ENCODE measurements around the gene COBL.
"Not testable (repeated sequence)": the region's sequence is repeated elsewhere in the genome, so short reads cannot be mapped to it uniquely, and the experiment has no call there.

Gene COBL

DNA sequence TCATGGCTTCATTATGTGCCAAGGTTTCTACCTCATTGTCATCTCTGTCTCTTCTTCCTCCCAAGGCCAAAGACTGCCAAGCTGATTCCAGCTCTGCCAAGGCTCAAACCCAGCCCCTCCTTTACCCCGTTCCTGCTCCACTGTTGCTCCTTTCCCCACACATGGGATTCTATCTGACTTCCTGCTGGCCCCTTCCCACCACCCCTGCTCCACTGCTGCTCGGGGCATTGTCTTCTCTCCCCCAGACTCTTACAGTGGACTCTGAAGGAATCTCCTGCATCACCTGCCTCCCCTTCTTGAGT is 86.3 kb downstream of the COBL start:
- FAIRE-seq: no peak

DNA sequence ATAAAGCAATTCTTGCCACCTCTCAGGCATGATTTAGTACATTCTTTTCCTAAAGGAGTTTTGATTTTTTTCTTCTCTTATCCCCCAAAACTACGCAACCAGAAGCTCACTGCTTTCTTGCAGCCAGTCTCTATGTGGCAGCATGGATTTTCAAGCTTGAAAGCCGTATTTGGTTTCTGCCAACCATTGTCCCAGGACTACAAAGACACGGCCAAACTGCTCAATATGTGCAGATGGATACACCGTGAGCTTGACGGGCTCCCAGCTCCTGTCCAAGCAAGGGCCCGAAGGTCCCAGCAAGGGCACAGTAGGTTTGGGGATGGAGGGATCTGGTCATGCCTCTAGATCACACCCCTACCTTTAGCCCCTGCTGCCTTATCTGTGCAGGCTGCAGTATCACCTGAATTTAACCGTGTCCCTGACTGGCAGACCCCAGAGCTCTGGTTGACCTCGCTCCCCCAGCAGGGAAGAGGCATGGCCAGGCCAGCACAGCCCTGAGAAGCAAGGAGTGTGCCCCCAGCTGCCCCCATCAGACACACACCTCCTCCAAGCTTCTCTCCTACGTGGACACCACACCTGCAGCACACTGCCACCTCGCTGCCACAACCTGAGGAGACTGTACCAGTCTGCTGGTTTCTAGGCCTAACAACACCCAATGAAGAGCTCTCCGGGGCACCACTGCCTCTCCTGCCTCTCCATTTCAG is 86.8 kb downstream of the COBL start:
- no peak for FAIRE-seq

DNA sequence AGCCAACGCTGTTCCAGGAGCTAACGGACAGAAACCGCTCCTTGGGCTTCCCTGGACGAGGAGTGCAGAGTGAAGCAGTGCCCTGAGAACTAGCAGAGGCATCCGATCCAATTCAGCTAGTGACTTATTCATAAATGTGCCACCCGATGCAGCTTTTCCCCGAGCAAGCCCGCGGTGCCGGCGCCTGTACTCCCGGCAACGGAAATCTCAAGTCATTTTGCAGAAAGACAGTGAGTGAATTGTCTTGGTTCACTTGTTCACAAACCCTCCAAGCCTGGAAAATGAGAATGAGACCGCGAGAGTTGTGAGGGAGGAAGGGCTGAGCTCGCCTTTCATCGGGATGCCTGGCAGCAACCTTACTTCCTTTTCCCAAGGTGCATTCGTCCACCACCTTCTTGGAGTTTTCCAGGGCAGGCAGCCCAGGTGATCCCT is 87.5 kb downstream of the COBL start:
- no peak for FAIRE-seq

DNA sequence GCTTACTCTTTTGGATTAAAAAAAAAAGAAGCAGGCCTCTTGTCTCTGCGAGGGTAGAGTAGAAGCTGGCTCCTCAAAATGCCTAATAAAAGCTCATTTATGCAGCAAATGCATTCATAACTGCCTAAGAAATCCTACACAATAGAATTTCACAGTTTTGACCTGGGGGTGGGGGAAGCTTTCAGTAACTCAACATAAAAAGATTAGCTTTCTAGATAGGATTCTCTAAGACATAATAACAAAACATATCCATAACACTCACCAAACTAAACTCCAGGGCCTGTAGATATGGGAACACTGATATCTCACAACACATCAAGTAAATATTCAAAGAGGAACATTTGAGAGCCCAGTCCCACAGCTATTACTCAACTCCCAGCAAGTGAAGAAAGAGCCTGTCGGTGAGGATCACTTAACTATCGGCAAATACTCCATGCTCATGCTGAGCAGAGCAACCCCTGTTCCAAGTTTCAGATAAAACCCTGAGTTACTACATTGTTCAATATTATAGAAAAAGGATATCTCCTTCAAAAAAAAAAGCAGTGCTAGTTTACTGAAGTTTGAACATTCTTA is 88.1 kb downstream of the COBL start:
- FAIRE-seq: no peak

DNA sequence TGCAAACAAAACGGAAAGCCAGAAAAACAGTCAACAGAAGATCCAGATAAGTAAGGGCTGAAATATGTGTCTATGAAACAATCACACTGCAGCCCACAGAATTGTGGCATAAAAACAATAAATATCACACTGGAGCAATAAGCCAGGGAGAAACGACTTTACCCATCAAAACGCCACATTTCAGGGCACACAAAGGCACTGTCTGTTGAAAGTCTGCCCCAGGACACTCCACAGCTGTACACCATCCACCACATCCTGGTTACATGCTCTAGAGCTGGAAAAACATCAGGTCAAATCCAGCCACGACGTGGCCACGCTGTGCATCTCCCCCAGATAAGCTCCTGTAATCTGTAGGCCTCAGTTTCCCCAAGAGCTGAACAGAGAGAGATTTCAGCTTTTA is 88.7 kb downstream of the COBL start:
- FAIRE-seq: no peak

DNA sequence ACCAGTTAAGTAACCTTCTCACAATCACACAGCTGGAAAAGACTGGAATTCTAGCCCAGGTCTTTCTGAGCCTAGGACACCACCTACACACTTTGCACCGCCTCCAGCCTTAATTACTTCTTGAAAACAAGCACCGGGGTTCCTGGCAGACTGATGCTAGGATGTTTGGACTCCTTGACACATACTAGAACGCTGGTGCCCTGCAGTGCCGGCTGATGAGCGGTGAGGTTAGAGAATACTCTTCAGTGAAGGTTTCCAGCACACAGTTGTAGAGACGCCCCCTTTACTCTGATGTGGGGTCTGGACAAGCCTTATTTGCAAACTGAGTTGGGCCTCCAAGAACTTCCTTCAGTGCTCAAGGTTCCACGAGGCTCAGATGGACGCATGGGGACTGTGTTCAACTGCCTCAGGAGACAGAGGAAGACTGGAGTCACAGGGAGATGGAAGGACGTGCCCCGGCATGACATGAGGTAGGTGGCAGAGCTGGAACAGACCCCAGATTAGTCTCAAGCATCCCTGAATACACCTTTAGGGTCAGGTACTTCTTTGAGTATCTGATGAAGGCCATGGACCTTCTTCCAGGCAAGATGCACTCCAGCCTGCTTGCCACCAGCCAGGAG is 89.6 kb downstream of the COBL start:
- FAIRE-seq: no peak

DNA sequence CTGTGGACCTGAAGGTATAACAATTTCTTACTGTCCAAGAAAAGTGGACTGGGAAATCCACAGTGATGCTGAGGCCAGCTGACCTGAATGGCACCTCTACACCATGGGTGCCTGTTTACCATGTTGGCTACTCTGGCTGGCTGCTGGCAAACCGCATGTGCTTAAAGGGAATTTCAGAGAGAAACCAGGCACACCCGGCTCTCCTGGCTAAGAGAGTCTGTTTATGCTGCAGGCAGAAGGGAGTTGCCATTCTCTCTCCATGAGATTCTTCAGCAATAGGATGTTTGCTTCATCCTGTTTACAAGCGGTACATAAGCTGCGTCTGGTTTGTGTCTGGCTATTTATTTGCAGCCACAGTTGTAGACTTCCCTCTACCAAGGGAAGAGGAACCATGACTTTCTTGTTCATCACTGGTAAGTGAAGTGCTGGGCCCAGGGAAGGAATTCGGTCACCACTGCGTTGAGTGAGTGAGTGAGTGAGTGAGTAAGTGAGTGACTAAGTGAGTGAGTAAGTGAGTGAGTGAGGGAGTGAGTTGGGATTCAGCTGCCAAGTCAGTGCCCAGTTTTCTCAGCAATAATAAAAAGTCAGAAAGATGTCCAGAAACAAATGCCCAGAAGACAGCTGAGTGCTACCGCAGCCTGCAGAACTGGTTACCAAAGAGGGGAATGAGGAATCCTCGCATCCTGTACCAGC is 90.4 kb downstream of the COBL start:
- FAIRE-seq: no peak

DNA sequence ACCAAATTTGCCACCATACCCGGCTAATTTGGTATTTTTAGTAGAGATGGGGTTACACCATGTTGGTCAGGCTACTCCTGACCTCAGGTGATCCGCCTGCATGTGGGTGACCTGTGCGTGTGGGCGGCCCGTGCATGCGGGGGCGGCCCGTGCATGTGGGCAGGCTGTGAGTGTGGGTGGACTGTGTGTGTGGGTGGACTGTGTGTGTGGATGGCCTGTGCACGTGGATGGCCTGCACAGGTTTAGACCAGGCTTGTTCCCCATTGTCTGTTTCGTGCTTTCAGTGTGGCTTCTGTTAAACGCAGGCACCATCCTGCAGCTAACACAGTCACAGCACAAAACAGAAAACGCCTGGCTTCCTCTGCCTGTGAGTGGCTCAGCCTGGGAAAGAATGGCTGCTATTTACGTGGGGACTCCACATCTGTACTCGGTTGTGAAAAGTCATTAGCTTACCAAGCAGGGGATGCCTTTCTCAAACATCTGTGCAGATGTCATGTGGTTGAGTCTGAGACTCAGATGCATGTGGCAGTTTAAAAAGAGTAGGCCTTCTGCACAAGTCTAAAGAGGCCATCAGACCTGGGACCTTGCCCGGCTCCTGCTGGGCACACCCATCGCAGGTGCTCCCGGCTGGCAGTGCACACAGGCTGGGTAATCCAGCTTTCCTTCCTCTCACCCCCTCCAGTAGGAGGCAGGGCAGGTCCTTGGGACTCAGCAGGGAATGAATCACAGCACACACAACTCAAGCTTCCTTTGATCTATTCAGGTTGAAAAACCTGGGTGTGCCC is 91.6 kb downstream of the COBL start:
- no peak for FAIRE-seq

DNA sequence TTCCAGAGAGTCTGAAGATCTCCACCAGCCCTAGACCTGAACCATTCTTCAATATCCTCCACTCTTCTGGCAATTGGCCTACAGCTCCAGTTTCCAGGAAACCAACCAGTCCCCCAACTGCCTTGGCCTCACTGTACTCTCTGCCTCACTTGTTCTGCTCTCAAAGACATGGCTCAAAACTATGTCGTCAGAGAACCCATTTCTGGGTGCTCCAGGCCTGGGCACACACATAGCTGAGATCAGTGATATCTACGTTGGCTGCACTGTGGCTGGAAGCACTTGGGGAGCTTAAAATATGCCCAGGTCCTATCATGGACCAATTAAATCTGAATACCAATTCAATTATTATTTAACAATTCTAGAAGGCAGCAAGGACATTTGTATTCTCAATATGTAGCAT is 93.1 kb downstream of the COBL start:
- FAIRE-seq: no peak

DNA sequence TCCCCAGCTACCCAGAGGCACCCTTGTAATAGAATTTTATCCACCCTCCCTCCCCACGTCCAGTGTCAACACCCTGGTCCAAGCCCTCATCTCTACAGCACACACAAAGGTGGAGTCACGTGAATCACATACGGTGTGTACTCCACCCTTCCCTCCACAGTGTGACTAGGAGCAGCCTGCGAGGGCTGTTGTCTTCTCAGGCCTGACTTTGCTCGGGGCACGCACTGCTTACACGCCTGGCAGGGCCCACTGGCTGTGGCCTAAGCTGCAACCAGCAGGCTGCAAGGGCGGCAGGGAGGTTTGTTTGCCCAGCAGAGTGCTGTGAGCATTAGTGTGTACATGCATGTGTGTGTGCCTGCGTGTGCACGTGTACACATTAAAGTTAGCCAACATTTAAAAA is 93.7 kb downstream of the COBL start:
- FAIRE-seq: no peak

DNA sequence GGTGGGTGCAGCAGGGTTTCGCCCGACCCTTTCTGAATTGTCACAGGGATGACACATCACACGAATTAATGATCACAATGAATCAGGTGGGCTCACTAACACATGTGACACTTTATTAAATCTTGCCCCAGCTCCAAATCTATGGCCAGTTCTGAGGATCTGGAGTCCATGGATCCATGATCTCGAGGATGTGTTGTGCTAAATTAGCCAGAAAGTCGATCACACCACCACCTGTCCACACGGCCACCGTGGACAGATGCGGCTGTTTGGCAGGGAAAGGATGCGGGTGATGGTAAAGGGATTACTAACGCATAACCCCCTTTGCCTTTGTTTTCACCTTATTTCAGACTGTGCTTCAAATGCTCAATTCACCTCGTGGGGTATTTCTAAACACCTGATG is 96.4 kb downstream of the COBL start:
- no peak for FAIRE-seq

DNA sequence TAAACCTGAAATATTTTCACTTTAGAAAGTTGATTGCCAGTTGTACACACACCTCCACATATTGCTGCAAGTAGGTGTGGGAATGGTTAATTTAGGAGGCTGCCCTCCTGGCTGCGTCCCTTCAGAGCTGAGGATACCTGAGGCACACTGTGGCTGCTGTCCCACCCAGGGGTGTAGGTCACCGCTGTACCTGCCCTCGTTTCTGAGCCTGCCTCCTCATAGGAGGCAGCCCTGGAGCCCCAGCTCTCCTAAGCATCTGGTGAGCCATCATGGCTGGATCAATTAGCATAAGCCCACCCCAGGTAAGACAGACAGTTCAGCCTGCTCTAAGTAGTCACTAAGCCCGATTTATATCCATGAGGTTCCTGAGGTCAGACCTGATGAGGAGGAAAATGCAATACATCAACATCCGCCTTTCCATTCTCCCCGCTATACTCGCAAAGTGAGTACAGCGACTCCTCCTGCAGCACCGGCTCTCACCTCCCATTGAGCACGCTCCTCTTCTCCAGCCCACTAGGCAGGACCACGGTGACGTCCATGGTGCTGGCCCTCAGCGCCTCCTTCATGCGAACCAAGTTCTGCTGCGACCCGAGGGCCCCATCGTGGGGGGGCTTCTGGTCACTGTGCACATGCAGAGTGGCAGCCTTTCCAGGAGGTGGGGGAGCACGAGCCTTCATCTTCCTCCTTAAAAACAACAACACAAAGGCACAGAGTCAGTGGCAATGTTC is 97.2 kb downstream of the COBL start:
- FAIRE-seq: no peak

DNA sequence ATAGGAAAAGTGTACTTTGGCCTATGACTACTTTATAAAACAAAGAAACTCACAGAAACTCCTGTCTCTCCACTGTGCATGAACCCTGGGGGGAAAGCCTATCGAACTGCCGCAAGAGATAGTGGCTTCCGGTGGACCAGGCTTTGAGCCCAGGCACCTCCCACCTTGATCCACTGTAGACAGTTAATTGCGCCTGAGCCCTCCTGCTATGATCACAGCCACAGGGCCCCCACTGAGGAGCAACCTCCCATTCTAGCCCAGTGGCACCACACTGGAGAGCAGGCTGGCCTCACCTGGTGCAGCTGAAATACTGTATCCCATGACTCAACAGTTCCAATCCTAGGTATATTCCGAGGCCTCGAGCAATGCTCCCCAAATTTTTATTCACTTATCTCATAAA is 98.8 kb downstream of the COBL start:
- no peak for FAIRE-seq

DNA sequence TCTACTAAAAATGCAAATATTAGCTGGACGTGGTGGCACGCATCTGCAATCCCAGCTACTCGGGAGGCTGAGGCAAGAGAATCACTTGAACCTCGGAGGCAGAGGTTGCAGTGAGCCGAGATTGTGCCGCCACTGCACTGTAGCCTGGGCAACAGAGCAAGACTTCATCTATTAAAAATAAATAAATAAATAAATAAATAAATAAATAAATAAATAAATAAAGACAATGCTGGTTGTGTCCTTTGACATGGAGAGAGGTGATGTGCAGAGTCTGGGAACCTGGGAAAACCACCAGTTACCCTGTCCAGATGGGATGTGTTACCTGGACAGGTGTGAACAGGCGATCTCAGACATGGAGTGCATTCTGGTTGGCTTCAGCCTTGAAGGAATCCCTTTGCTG is 102.5 kb downstream of the COBL start:
- FAIRE-seq: no peak

DNA sequence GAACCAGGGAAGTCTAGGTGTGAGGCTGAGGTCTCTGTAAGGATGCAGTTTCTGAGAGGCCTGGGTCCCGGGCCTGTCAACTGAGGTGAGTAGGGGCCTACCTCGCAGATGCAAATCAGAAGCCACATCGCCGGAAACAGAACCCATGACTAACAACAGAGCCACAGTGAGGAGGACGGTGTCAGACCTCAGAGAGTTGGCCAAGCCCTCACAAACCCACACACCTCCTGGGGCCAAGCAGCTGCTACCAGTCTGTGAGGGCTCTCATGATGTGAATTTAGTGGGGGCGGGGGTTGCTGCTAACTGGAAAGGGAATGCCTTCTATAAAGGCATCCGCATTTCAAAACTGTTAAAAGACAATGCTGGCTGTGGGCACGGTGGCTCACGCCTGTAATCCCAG is 103.0 kb downstream of the COBL start:
- no peak for FAIRE-seq

DNA sequence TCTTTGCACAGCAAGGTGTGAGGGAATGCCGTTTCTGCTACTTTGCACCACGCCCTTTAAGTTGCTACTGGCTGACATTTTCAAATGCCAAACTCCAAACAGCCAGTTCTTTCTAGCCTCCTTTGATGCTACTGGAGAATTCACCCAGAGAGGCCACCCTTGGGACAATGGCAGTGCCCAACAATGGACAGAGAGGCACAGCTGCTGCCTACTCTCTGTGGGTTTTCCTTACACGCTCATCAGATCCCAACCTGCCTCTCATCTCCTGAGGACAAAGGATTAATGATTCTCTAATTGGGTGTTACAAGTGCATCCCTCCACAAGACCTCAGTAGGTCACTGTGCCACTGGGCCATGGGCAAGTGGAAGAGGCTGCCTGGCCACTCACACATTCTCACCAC is 105.8 kb downstream of the COBL start:
- no peak for FAIRE-seq

DNA sequence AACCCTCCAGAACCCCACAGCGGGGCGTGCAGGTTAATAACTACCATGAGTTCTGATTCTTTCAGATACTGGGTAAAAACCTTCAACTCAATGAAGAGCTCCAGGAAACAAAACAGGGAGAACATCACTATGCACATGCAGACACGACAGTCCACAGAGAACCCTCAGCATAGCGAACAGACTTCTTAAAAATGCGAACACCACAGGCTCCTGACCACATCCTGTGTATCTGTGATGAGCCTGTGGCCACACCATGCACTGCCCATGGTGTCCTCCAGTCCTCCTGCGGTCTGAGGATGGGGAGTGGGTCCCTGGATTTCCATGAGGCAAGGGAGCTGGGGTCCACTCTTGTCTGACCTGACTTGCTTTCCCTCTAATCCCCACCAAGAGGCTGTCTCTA is 107.2 kb downstream of the COBL start:
- no peak for FAIRE-seq

DNA sequence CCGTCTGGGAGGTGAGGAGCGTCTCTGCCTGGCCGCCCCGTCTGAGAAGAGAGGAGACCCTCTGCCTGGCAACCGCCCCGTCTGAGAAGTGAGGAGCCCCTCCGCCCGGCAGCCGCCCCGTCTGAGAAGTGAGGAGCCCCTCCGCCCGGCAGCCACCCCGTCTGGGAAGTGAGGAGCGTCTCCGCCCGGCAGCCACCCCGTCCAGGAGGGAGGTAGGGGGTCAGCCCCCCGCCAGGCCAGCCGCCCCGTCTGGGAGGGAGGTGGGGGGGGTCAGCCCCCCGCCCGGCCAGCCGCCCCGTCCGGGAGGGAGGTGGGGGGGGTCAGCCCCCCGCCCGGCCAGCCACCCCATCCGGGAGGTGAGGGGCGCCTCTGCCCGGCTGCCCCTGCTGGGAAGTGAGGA is 108.5 kb downstream of the COBL start:
- not testable (repeated sequence) for FAIRE-seq

DNA sequence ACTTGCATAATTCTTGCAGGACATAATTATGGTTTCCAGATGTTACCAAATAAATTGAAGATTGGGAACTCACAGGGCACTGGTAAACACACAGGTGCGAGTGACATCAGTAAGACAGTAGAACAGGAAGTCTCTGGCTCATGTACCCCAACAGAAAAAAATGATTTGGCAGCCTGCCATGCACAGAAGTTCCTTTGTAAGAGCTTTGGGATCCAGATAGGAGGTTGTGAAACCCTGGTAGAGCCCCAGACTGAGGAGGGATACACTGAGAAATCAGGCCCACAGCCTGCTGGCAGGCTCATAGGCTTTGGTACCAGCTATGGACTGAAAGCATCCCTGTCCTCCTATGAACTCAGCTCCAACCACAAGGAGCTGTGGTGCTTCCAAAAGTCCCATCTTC is 118.0 kb downstream of the COBL start:
- no peak for FAIRE-seq

DNA sequence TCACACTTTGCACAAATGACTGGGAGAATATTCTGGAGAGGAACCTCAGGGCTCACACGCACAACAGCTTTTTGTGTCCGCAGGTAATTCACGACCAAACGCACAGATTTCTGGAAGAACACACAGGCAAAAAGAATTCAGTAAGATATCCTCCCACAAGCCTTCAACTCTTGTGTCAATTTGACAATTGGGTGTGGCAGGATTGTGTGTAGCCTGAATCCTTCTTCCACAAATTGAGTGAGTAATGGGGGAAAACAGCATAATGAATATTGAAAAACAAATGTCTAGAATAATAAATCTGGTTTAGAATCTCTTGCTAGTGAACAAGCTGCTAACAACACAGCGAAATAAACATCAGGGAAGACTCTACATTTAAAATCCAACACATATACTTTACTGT is 125.6 kb downstream of the COBL start:
- FAIRE-seq: no peak

DNA sequence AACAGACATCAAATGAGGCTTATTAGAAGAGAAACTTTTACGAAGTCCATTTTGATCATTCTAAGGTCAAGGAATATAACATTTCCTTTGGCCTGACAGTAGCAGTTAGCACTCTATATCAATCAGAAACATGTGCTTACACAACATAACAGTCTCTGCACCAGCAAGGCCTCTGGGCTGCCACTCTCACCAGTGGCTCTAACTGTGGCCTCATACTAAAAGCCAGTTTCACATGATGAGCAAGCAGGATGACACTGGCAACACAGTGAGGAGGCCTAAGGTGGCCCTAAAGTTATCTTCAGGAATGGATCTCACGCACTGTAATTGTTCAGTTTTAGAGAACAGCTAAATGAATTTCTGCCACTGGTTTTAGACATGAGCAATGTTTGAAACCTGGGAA is 126.8 kb downstream of the COBL start:
- FAIRE-seq: no peak

DNA sequence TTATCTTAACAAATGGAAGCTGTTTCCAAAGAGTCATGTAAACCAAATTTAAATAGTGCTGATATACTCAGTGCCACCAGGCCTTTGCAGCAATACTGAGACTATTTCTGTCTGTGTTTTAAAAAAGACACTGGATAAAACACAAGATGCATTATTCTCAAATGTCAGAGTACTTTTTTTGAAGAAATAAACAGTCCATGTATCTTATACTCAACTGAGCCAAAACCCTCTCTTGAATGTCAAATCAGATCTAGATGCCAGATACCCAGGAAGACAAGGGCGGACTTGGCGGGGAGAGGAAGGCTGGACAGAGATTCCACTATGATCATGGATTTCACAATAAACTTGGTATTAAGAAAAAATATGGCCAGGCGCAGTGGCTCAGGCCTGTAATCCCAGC is 127.6 kb downstream of the COBL start:
- no peak for FAIRE-seq

DNA sequence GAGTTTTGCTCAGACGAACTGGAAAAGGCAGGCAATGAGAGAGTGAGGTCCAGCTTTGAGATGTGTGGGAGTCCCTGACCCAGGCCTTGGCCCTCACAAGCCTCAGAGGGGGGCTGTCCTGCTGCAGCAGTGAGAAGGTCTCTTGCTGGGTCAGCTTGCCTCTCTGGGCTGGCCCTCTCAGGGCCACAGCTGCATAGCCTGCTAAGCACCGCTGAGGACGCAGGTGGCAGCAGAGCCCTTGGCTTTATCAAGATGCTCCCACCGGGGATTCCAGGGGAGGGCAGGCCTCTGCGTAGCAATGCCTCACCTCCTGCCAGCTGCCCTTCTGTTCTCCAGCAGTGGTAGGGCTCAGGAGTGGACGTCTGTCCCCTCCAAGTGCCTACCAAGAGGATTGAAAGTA is 128.7 kb downstream of the COBL start:
- FAIRE-seq: no peak
